A549 (cell line): ENCODE results near the gene KIF16B. TPM values are rescaled to one million over a fixed set of nuclear protein-coding genes. Genes with fewer than 3 reads are reported as not detected.

Source experiments
- ATAC-seq, 2 experiments: fragments of 200-7000 bp in 1 of 2; fragments of >200 bp in 1 of 2; cut with Nextera tagmentation in 1 of 2; cut with Tn5 transposase in 1 of 2; 3 replicates each; pipeline versions ENCODE4 v1.8.0 to v1.9.1; 2018 to 2020; ENCODE audit warnings: mild to moderate bottlenecking in 1 of 2, moderate library complexity in 1 of 2
- CTCF ChIA-PET: fragments of 300-600 bp; sonication (Branson Sonifier 250); formaldehyde crosslinking; extraction: SDS; loops from one replicate; lab custom pipeline; 2021; ENCODE audit warnings: antibody characterized with exemption, inconsistent platforms; lab: Yijun Ruan, JAX
- POLR2A ChIA-PET: fragments of 350-600 bp; formaldehyde crosslinking; extraction: SDS; loops from one replicate; lab custom pipeline; 2021; ENCODE audit warnings: antibody characterized with exemption, inconsistent platforms; lab: Yijun Ruan, JAX
- DNase-seq, 2 experiments: peaks; one replicate each; pipeline versions ENCODE4 v3.0.0 to v3.0.0-alpha.2; 2011 to 2016; ENCODE audit warnings: low read depth in 1 of 2, low spot score in 1 of 2
- FAIRE-seq: peaks from 2 replicates; lab custom pipeline; 2011; peaks lifted over from hg19 to GRCh38; lab: Jason Lieb, UNC
- H3K27ac ChIP-seq, 2 experiments: fragments of >200 bp; sonication (Bioruptor Twin); formaldehyde crosslinking; 3 replicates each; pipeline ENCODE4 v1.5.1; 2016 to 2017
- H3K4me1 ChIP-seq: fragments of >200 bp; sonication (Bioruptor Twin); formaldehyde crosslinking; 3 replicates; pipeline ENCODE4 v1.6.1; 2016
- H3K4me2 ChIP-seq: fragments of >200 bp; sonication (Bioruptor Twin); formaldehyde crosslinking; 3 replicates; pipeline ENCODE4 v1.6.1; 2016
- H3K4me3 ChIP-seq: fragments of >200 bp; sonication (Bioruptor Twin); formaldehyde crosslinking; 3 replicates; pipeline ENCODE4 v1.5.1; 2016
- H3K9me3 ChIP-seq: fragments of >200 bp; sonication (Bioruptor Twin); formaldehyde crosslinking; 3 replicates; pipeline ENCODE4 v1.6.1; 2016
- BHLHE40 ChIP-seq: IDR thresholded peaks from 2 replicates; pipeline ENCODE4 v1.6.1; 2012; ENCODE audit warnings: low read depth, low read length, inconsistent platforms
- CTCF ChIP-seq: fragments of >200 bp; sonication (Bioruptor Twin); formaldehyde crosslinking; IDR thresholded peaks from 3 replicates; pipeline ENCODE4 v1.5.1; 2016
- E2F6 ChIP-seq: IDR thresholded peaks from 2 replicates; pipeline ENCODE4 v1.6.1; 2012; ENCODE audit warnings: low read depth, borderline replicate concordance
- EHMT2 ChIP-seq: fragments of 200-600 bp; sonication (generic); IDR thresholded peaks from 2 replicates; pipeline ENCODE4 v1.6.1; 2016; ENCODE audit warnings: antibody characterized with exemption, low read depth, mild to moderate bottlenecking, moderate library complexity
- ESRRA ChIP-seq: fragments of 150-350 bp; IDR thresholded peaks from 2 replicates; pipeline ENCODE4 v1.6.1; 2014; ENCODE audit warnings: mild to moderate bottlenecking, low read length, borderline replicate concordance
- HEYL ChIP-seq: fragments of 250-450 bp; sonication (Bioruptor Pico); IDR thresholded peaks from 2 replicates; pipeline ENCODE4 v1.8.0; 2021; ENCODE audit warnings: mild to moderate bottlenecking, moderate library complexity
- HOXB13 ChIP-seq: fragments of 250-450 bp; sonication (Bioruptor Pico); IDR thresholded peaks from 2 replicates; pipeline ENCODE4 v1.5.0; 2020; ENCODE audit warnings: low read depth, mild to moderate bottlenecking, moderate library complexity
- MAZ ChIP-seq: fragments of 150-350 bp; IDR thresholded peaks from 2 replicates; pipeline ENCODE4 v1.6.1; 2014; ENCODE audit warnings: antibody characterized with exemption, low read depth, low read length, borderline replicate concordance
- NFE2L2 ChIP-seq: fragments of 150-350 bp; conservative IDR thresholded peaks from 2 replicates; pipeline ENCODE4 v1.6.1; 2014; ENCODE audit warnings: low read length
- NR3C1 ChIP-seq: fragments of >200 bp; sonication (Bioruptor Twin); formaldehyde crosslinking; IDR thresholded peaks from 3 replicates; pipeline ENCODE4 v1.6.1; 2017
- POLR2A ChIP-seq: IDR thresholded peaks from 2 replicates; pipeline ENCODE4 v1.6.1; 2012; ENCODE audit warnings: mild to moderate bottlenecking, low read length
- RAD21 ChIP-seq, 2 experiments: fragments of >200 bp in 1 of 2; sonication (Bioruptor Twin) in 1 of 2; formaldehyde crosslinking in 1 of 2; IDR thresholded peaks in 1 of 2; conservative IDR thresholded peaks in 1 of 2; 2 replicates in 1 of 2; 3 replicates in 1 of 2; pipeline ENCODE4 v1.6.1; 2012 to 2018; ENCODE audit warnings: inconsistent platforms in 1 of 2
- RNF2 ChIP-seq: fragments of 200-600 bp; sonication (generic); IDR thresholded peaks from 2 replicates; pipeline ENCODE4 v1.6.1; 2016; ENCODE audit warnings: low read depth, mild to moderate bottlenecking, antibody characterized with exemption, moderate library complexity, borderline replicate concordance
- SMC3 ChIP-seq: fragments of >200 bp; sonication (Bioruptor Twin); formaldehyde crosslinking; IDR thresholded peaks from 3 replicates; pipeline ENCODE4 v1.6.1; 2018; ENCODE audit warnings: inconsistent platforms
- TFCP2L1 ChIP-seq: fragments of 250-450 bp; sonication (Bioruptor Pico); IDR thresholded peaks from 2 replicates; pipeline ENCODE4 v1.5.0; 2021; ENCODE audit warnings: mild to moderate bottlenecking
- WGBS: methylation state at CpG from one replicate; pipeline ENCODE4 v1.1.6; 2017; ENCODE audit errors: missing lambda C conversion rate; 5-methylcytosine and 5-hydroxymethylcytosine counted together
- polyA plus RNA-seq, 4 experiments: library from polyadenylated mRNA; depleted of rRNA in 3 of 4; stranded (reverse); fragments of >200 nt; fragmentation: RNase III in 1 of 4; extraction: RNeasy Plus Mini Kit Qiagen cat#74134 plus additional on column Dnase treatment in 1 of 4; gene quantifications; 2 replicates in 3 of 4; 3 replicates in 1 of 4; pipeline ENCODE4 v1.2.3, GENCODE V29; 2011 to 2017
- TF ChIP-seq, protein P1 (sequence below): fragments of >200 bp; sonication (Bioruptor Twin); formaldehyde crosslinking; IDR thresholded peaks from 3 replicates; pipeline ENCODE4 v1.6.1; 2016
- TF ChIP-seq, protein P2 (sequence below): fragments of 250-450 bp; sonication (Bioruptor Pico); IDR thresholded peaks from 2 replicates; pipeline ENCODE4 v1.5.0; 2020; ENCODE audit warnings: low read depth, mild to moderate bottlenecking, moderate library complexity
- TF ChIP-seq, protein P3 (sequence below): fragments of 150-350 bp; IDR thresholded peaks from 2 replicates; pipeline ENCODE4 v1.6.1; 2014; ENCODE audit warnings: low read depth, mild to moderate bottlenecking, low read length
- TF ChIP-seq, protein P4 (sequence below): fragments of 200-600 bp; sonication (generic); IDR thresholded peaks from 2 replicates; pipeline ENCODE4 v1.6.1; 2016; ENCODE audit warnings: antibody characterized with exemption, mild to moderate bottlenecking, moderate library complexity

KIF16B gene
- polyA plus RNA-seq, 2 of the 4 experiments (the other 2 are of a cell fraction) = 14.1 to 23.3 TPM

DNA sequence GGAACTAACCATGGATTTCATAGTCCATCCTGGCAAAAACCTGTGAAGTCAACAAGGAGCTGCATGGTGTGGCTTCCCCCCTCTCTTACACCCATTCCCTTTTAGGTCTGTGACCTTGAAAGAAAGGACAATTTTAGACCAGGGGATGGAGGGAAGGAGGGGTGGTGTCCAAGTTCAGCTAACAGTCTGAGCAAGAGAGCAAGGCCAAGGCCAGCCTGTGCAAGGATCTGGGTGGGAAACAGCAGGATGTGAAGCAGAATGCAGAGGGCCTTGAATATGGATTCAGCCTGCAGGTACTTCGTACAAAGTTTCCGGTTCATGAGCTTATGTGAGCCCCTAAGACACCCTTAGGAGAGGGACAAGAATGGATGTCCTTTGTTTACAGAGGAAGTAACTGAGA is 293.0 kb downstream of the KIF16B start (continued):
- TF ChIP-seq, protein P1, sequence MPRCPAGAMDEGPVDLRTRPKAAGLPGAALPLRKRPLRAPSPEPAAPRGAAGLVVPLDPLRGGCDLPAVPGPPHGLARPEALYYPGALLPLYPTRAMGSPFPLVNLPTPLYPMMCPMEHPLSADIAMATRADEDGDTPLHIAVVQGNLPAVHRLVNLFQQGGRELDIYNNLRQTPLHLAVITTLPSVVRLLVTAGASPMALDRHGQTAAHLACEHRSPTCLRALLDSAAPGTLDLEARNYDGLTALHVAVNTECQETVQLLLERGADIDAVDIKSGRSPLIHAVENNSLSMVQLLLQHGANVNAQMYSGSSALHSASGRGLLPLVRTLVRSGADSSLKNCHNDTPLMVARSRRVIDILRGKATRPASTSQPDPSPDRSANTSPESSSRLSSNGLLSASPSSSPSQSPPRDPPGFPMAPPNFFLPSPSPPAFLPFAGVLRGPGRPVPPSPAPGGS = no peak
- no peak for TF ChIP-seq TFCP2L1 (CRISPR knock-in tag)
- TF ChIP-seq POLR2A = no peak

DNA sequence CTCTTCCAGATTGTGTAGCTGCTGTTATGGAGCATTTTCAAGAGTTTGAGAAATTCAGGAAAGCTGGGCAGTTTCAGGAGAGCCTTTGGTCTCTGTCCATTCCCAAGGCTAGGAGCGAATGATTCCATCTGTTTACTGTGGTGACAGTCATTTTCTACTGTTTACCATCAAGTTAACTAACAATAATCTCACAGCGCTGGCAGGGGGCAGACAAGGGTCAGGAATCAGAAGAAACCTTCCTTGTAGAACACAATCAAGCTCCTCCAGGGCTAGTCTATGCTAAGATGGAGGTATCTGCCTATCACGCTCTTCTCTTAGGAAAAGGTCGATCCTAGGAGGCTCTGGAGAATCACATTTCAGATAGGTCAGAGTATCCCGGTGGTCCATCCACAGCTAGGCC is 293.9 kb downstream of the KIF16B start:
- TF ChIP-seq, protein P2, sequence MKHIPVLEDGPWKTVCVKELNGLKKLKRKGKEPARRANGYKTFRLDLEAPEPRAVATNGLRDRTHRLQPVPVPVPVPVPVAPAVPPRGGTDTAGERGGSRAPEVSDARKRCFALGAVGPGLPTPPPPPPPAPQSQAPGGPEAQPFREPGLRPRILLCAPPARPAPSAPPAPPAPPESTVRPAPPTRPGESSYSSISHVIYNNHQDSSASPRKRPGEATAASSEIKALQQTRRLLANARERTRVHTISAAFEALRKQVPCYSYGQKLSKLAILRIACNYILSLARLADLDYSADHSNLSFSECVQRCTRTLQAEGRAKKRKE = no peak
- TF ChIP-seq HEYL (CRISPR knock-in tag) (no peak), EHMT2 (no peak), CTCF (no peak), RNF2 (no peak), ESRRA (no peak), NR3C1 (no peak), E2F6 (no peak), NFE2L2 (no peak), HOXB13 (no peak), RAD21 (conservative IDR thresholded peaks at IDR 0.05 in 1 of 2, IDR thresholded peaks at IDR 0.05 in 1 of 2) (peak; percentile 24 to 37; a peak in 2 of 5 replicates), SMC3 (0 out of 3 replicates have a peak, but pooled peaks have one; percentile 21), BHLHE40 (no peak), POLR2A (no peak), MAZ (no peak)
- TF ChIP-seq, protein P3, sequence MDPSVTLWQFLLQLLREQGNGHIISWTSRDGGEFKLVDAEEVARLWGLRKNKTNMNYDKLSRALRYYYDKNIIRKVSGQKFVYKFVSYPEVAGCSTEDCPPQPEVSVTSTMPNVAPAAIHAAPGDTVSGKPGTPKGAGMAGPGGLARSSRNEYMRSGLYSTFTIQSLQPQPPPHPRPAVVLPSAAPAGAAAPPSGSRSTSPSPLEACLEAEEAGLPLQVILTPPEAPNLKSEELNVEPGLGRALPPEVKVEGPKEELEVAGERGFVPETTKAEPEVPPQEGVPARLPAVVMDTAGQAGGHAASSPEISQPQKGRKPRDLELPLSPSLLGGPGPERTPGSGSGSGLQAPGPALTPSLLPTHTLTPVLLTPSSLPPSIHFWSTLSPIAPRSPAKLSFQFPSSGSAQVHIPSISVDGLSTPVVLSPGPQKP = no peak
- TF ChIP-seq, protein P4, sequence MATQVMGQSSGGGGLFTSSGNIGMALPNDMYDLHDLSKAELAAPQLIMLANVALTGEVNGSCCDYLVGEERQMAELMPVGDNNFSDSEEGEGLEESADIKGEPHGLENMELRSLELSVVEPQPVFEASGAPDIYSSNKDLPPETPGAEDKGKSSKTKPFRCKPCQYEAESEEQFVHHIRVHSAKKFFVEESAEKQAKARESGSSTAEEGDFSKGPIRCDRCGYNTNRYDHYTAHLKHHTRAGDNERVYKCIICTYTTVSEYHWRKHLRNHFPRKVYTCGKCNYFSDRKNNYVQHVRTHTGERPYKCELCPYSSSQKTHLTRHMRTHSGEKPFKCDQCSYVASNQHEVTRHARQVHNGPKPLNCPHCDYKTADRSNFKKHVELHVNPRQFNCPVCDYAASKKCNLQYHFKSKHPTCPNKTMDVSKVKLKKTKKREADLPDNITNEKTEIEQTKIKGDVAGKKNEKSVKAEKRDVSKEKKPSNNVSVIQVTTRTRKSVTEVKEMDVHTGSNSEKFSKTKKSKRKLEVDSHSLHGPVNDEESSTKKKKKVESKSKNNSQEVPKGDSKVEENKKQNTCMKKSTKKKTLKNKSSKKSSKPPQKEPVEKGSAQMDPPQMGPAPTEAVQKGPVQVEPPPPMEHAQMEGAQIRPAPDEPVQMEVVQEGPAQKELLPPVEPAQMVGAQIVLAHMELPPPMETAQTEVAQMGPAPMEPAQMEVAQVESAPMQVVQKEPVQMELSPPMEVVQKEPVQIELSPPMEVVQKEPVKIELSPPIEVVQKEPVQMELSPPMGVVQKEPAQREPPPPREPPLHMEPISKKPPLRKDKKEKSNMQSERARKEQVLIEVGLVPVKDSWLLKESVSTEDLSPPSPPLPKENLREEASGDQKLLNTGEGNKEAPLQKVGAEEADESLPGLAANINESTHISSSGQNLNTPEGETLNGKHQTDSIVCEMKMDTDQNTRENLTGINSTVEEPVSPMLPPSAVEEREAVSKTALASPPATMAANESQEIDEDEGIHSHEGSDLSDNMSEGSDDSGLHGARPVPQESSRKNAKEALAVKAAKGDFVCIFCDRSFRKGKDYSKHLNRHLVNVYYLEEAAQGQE = no peak
- TF ChIP-seq, protein P1 = no peak
- TF ChIP-seq, all 56 proteins: peak for 2
- no peak overlapping the region for H3K4me2 ChIP-seq
- ATAC-seq (peak in 1 of 2 experiments; percentile 72; a peak in 4 of 6 replicates), FAIRE-seq (no peak), DNase-seq (peak in 1 of 2 experiments; percentile 31)
- no peaks in the 10 kb centered on the region for H3K9me3 ChIP-seq
- H3K27ac ChIP-seq = no peak overlapping the region
- ChIA-PET POLR2A (no interaction called here), CTCF (interaction anchor here (0.9 to 2.4 kb wide), 10 partner anchors 8 to 482 kb away, joined by 3 to 13 read pairs (median 4); no protein-coding TSS in a partner anchor)
- WGBS = 83% methylated on average over 5 of the region's 5 CpGs
- no peak overlapping the region for H3K4me3 ChIP-seq
- H3K4me1 ChIP-seq = no peaks in the 10 kb centered on the region
